ENCODE data around the gene KRTAP1-4.

DNA sequence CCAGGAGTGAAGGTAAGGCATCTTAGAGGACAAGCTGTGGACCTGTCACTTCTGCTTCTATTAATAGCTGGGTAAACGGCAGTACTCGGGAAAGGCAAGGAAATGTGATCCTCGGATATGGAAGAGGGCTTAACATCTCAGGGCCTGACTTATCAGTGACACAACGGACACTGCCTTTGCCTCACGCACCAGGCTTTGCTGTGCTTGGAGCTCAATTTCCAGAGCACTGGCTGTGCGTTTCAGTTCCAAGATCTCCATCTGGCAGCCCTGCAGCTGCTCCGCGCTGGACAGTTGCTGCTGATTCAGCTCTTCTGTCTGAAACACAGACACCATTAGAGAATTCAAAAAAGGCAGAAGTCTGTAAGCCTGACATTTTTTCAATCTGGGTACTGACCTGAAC, 49.4 kb downstream of the KRTAP1-4 start:
- TF ChIP-seq EZH2 (IDR thresholded peaks at IDR 0.05; ENCODE audit: borderline replicate concordance) = no peak
- TF ChIP-seq, protein P1, sequence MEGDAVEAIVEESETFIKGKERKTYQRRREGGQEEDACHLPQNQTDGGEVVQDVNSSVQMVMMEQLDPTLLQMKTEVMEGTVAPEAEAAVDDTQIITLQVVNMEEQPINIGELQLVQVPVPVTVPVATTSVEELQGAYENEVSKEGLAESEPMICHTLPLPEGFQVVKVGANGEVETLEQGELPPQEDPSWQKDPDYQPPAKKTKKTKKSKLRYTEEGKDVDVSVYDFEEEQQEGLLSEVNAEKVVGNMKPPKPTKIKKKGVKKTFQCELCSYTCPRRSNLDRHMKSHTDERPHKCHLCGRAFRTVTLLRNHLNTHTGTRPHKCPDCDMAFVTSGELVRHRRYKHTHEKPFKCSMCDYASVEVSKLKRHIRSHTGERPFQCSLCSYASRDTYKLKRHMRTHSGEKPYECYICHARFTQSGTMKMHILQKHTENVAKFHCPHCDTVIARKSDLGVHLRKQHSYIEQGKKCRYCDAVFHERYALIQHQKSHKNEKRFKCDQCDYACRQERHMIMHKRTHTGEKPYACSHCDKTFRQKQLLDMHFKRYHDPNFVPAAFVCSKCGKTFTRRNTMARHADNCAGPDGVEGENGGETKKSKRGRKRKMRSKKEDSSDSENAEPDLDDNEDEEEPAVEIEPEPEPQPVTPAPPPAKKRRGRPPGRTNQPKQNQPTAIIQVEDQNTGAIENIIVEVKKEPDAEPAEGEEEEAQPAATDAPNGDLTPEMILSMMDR (IDR thresholded peaks at IDR 0.05; ENCODE audit: poor library complexity) = no peak
- TF ChIP-seq EZH2phosphoT487 (IDR thresholded peaks at IDR 0.05; ENCODE audit: low read depth, severe bottlenecking, unreplicated experiment) = no peak
